Esophagus (tissue), 2 donors: ENCODE results near the gene ARID1A. TPM values are rescaled to one million over a fixed set of nuclear protein-coding genes. Genes with fewer than 3 reads are reported as not detected.
"Not testable (repeated sequence)": the region's sequence is repeated elsewhere in the genome, so short reads cannot be mapped to it uniquely, and the experiment has no call there.

Source experiments
- H3K27ac ChIP-seq, 2 donors: one replicate each; pipeline ENCODE4 v1.5.1; 2013; ENCODE audit warnings: low read depth in 2 of 2, mild to moderate bottlenecking in 2 of 2, inconsistent platforms in 1 of 2, low read length in 1 of 2, moderate library complexity in 1 of 2
- H3K27me3 ChIP-seq, 2 donors: one replicate each; pipeline ENCODE4 v1.6.1; 2013; ENCODE audit warnings: low read length in 2 of 2, control low read depth in 1 of 2, mild to moderate bottlenecking in 1 of 2; ENCODE audit not compliant: insufficient read depth in 2 of 2, control insufficient read depth in 1 of 2
- H3K36me3 ChIP-seq, 2 donors: one replicate each; pipeline ENCODE4 v1.6.1; 2013; ENCODE audit warnings: low read length in 1 of 2; ENCODE audit not compliant: control insufficient read depth in 2 of 2, insufficient read depth in 2 of 2
- H3K4me1 ChIP-seq, 2 donors: one replicate each; pipeline ENCODE4 v1.6.1; 2013; ENCODE audit warnings: low read length in 1 of 2; ENCODE audit not compliant: control insufficient read depth in 2 of 2, insufficient read depth in 2 of 2
- H3K4me3 ChIP-seq, 2 donors: one replicate each; pipeline ENCODE4 v1.5.1; 2013; ENCODE audit warnings: low read length in 2 of 2, mild to moderate bottlenecking in 2 of 2, low read depth in 1 of 2, moderate library complexity in 1 of 2
- H3K9me3 ChIP-seq, 2 donors: one replicate each; pipeline ENCODE4 v1.6.1; 2013; ENCODE audit warnings: mild to moderate bottlenecking in 2 of 2, low read depth in 1 of 2, low read length in 1 of 2, moderate library complexity in 1 of 2; ENCODE audit not compliant: control insufficient read depth in 2 of 2, insufficient read depth in 1 of 2
- WGBS, 2 donors: extraction: QIAGEN DNeasy Blood & Tissue Kit; methylation state at CpG; one replicate each; pipeline ENCODE4 v1.1.7; 2013; 5-methylcytosine and 5-hydroxymethylcytosine counted together
- polyA plus RNA-seq, 2 donors: library from polyadenylated mRNA; stranded (reverse); fragments of 200-250 nt; gene quantifications; one replicate each; pipeline ENCODE4 v1.2.3, GENCODE V29; 2013
- donor health status: healthy with polysubstance abuse.
- donor health status: Bipolar disorder and iron deficiency.

ARID1A gene
- polyA plus RNA-seq, 2 donors, result 15.9 to 17.8 TPM

- no peaks in the 10 kb centered on the region for H3K36me3 ChIP-seq
Measured at GRCh38 chr1:26697978-26698849, 2.4 kb downstream of the ARID1A start.

GRCh38 chr1:26700711-26701110, 4.9 kb downstream of the ARID1A start:
- no peaks in the 10 kb centered on the region for H3K36me3 ChIP-seq
- H3K4me3 ChIP-seq, result no peak overlapping the region

More at GRCh38 chr1:26697978-26698849, 2.4 kb downstream of the ARID1A start:
- peak overlapping the region; percentile 98 to 99 for H3K27ac ChIP-seq
- H3K9me3 ChIP-seq, result no peaks in the 10 kb centered on the region
- peak overlapping the region; percentile 67 to 94 for H3K4me3 ChIP-seq
- WGBS, 2 donors, result 1% methylated on average over 8 of the region's 8 CpGs
- peaks cover 3 to 10% of the 10 kb centered on the region in 2 donors for H3K4me1 ChIP-seq
- H3K27me3 ChIP-seq, result no peaks in the 10 kb centered on the region

GRCh38 chr1:26701266-26701994, 5.6 kb downstream of the ARID1A start:
- H3K27ac ChIP-seq, result peak overlapping the region; percentile 62 to 74

More at GRCh38 chr1:26700711-26701110, 4.9 kb downstream of the ARID1A start:
- Histone ChIP-seq H3K9me3 (no peaks in the 10 kb centered on the region), H3K27ac (peak overlapping the region; percentile 62 to 75), H3K27me3 (no peaks in the 10 kb centered on the region), H3K4me1 (peaks cover 4 to 12% of the 10 kb centered on the region in 2 donors)

GRCh38 chr1:26701995-26702679, 6.3 kb downstream of the ARID1A start:
- Histone ChIP-seq H3K9me3 (no peaks in the 10 kb centered on the region), H3K27ac (peak overlapping the region; percentile 62 to 74), H3K4me1 (peaks cover 4 to 12% of the 10 kb centered on the region in 2 donors), H3K4me3 (peak overlapping the region in 1 of 2 donors; percentile 36), H3K27me3 (no peaks in the 10 kb centered on the region), H3K36me3 (no peaks in the 10 kb centered on the region)
- WGBS, 2 donors, result 10 to 14% methylated on average over 4 of the region's 4 CpGs

More at GRCh38 chr1:26701266-26701994, 5.6 kb downstream of the ARID1A start:
- 46 to 48% methylated on average over 5 of the region's 5 CpGs for WGBS, 2 donors
- Histone ChIP-seq H3K9me3 (no peaks in the 10 kb centered on the region), H3K4me1 (peaks cover 4 to 12% of the 10 kb centered on the region in 2 donors), H3K27me3 (no peaks in the 10 kb centered on the region), H3K36me3 (no peaks in the 10 kb centered on the region), H3K4me3 (peak overlapping the region in 1 of 2 donors; percentile 36)

- H3K27ac ChIP-seq, result peak overlapping the region; percentile 62 to 67
- H3K36me3 ChIP-seq, result no peaks in the 10 kb centered on the region
- H3K4me3 ChIP-seq, result peak overlapping the region in 1 of 2 donors; percentile 36
- H3K27me3 ChIP-seq, result no peaks in the 10 kb centered on the region
- H3K9me3 ChIP-seq, result no peaks in the 10 kb centered on the region
- H3K4me1 ChIP-seq, result peaks cover 4 to 12% of the 10 kb centered on the region in 2 donors
- 14 to 31% methylated on average over 1 of the region's 1 CpG for WGBS, 2 donors
Measured at GRCh38 chr1:26702680-26703038, 6.8 kb downstream of the ARID1A start.

- Histone ChIP-seq H3K4me3 (no peak overlapping the region), H3K27ac (peak overlapping the region in 1 of 2 donors; percentile 8), H3K27me3 (no peaks in the 10 kb centered on the region), H3K9me3 (no peaks in the 10 kb centered on the region), H3K4me1 (peaks cover 4 to 14% of the 10 kb centered on the region in 2 donors), H3K36me3 (no peaks in the 10 kb centered on the region)
Measured at GRCh38 chr1:26703478-26703877, 7.7 kb downstream of the ARID1A start.

- H3K36me3 ChIP-seq, result peaks cover 2% of the 10 kb centered on the region in 2 donors
- no peak overlapping the region for H3K4me3 ChIP-seq
- peaks cover 4 to 14% of the 10 kb centered on the region in 2 donors for H3K4me1 ChIP-seq
- no peak overlapping the region for H3K27ac ChIP-seq
- H3K27me3 ChIP-seq, result no peaks in the 10 kb centered on the region
- 87 to 93% methylated on average over 5 of the region's 5 CpGs for WGBS, 2 donors
- no peaks in the 10 kb centered on the region for H3K9me3 ChIP-seq
Measured at GRCh38 chr1:26704629-26705028, 8.8 kb downstream of the ARID1A start.

- H3K27me3 ChIP-seq, H3K9me3 ChIP-seq, H3K4me3 ChIP-seq, H3K36me3 ChIP-seq, H3K27ac ChIP-seq: not testable (repeated sequence)
- H3K4me1 ChIP-seq, result peaks cover 4 to 14% of the 10 kb centered on the region in 2 donors
- WGBS, 2 donors, result 73 to 79% methylated on average over 4 of the region's 4 CpGs
Measured at GRCh38 chr1:26705227-26705626, 9.4 kb downstream of the ARID1A start.

GRCh38 chr1:26705788-26706311, 10.0 kb downstream of the ARID1A start:
- 41 to 51% methylated on average over 1 of the region's 1 CpG for WGBS, 2 donors
- peaks cover 4 to 14% of the 10 kb centered on the region in 2 donors for H3K4me1 ChIP-seq

More at GRCh38 chr1:26705788-26706311, 10.0 kb downstream of the ARID1A start:
- Histone ChIP-seq H3K4me3 (peak overlapping the region in 1 of 2 donors; percentile 15), H3K27ac (peak overlapping the region; percentile 21 to 25), H3K36me3 (peaks cover 2 to 5% of the 10 kb centered on the region in 2 donors), H3K27me3 (no peaks in the 10 kb centered on the region), H3K9me3 (no peaks in the 10 kb centered on the region)
